SK-N-MC (cell line): ENCODE data around the gene AGPAT3.

ENCODE experiments used
- DNase-seq: peaks from one replicate; pipeline ENCODE4 v3.0.0-alpha.2; 2011; ENCODE audit warnings: low read depth, low spot score
- H3K27ac ChIP-seq: fragments of 200-600 bp; sonication (generic); 2 replicates; pipeline ENCODE4 v1.5.1; 2016; ENCODE audit warnings: mixed run types
- H3K36me3 ChIP-seq: fragments of 200-600 bp; sonication (generic); 2 replicates; pipeline ENCODE4 v1.6.1; 2017; ENCODE audit warnings: antibody characterized with exemption, low read length, mixed read lengths; ENCODE audit not compliant: insufficient read depth
- H3K4me3 ChIP-seq: fragments of 200-600 bp; sonication (generic); 2 replicates; pipeline ENCODE4 v1.5.1; 2016
- H3K9ac ChIP-seq: fragments of 200-600 bp; sonication (generic); 2 replicates; pipeline ENCODE4 v1.8.0; 2017; ENCODE audit warnings: mixed run types, mixed read lengths; ENCODE audit not compliant: insufficient read length
- H3K9me3 ChIP-seq: fragments of 200-600 bp; sonication (generic); 2 replicates; pipeline ENCODE4 v1.6.1; 2017; ENCODE audit warnings: low read depth, mild to moderate bottlenecking, antibody characterized with exemption, low read length, moderate library complexity, mixed read lengths
- EZH2 ChIP-seq: fragments of 200-600 bp; sonication (generic); IDR thresholded peaks from one replicate; pipeline ENCODE4 v1.6.1; 2017; ENCODE audit warnings: antibody characterized with exemption
- FOXP2 ChIP-seq: optimal IDR thresholded peaks from 2 replicates; pipeline ENCODE3; 2011; ENCODE audit warnings: mild to moderate bottlenecking, moderate library complexity; ENCODE audit not compliant: insufficient read depth; ENCODE audit errors: extremely low read length, control extremely low read depth
- POLR2AphosphoS5 ChIP-seq: IDR thresholded peaks from 2 replicates; pipeline ENCODE4 v1.6.1; 2012; ENCODE audit warnings: mild to moderate bottlenecking, low read depth, low read length, borderline replicate concordance

Gene AGPAT3

DNA sequence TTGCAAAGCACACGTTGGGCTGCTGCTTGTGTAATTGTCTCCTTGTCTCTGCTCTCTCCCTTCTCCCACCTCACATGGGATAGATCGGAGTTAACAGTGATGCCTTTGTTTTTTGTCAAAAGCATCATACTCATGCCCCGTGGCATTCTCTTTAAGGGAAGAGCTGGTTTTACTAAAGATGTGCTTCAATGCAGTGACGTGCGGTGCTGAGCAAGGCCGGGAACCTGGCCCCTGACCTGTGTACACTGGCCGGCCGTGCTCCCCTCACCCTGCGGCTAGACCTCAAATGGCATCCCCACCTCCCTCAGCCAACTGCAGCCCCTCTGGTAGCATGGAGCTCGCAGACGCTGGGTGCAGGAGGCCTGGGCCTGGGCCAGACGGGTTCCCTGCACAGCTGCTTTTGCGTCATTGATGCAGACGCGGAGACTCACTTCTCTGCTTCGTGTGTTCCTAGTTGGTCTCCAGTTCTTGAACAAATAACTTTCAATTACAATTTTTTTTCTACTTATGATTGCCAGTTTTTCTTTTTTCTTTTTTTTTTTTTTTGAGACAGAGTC lies 19.9 kb downstream of the AGPAT3 start:
- Histone ChIP-seq H3K9ac (no peak overlapping the region), H3K27ac (no peak overlapping the region)
- TF ChIP-seq FOXP2 (no peak), POLR2AphosphoS5 (no peak), EZH2 (no peak)

GRCh38 chr21:43885721-43886120 lies 20.7 kb downstream of the AGPAT3 start:
- H3K9ac ChIP-seq: no peak overlapping the region
- H3K36me3 ChIP-seq: peaks cover 10% of the 10 kb centered on the region
- DNase-seq: no peak
- H3K9me3 ChIP-seq: no peaks in the 10 kb centered on the region
- no peak overlapping the region for H3K4me3 ChIP-seq
- H3K27ac ChIP-seq: no peak overlapping the region
- no peak for TF ChIP-seq POLR2AphosphoS5
- no peak for TF ChIP-seq EZH2
- no peak for TF ChIP-seq FOXP2

More for the DNA sequence above, 19.9 kb downstream of the AGPAT3 start:
- DNase-seq: no peak
- Histone ChIP-seq H3K36me3 (peaks cover 5% of the 10 kb centered on the region), H3K9me3 (no peaks in the 10 kb centered on the region), H3K4me3 (no peak overlapping the region)

DNA sequence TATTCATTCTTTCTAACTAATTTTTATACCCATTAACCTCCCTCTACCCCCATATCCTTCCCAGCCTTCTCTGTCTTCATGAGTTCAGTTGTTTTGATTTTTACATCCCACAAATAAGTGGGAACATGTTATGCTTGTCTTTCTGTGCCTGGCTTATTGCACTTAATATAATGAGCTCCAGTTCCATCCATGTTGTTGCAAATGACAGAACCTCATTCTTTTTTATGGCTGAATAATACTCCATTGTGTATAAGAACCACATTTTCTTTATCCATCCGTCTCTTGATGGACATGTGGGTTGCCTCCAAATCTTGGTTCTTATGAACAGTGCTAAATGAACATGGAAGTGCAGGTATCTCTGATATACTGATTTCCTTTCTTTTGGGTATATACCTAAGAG lies 21.5 kb downstream of the AGPAT3 start:
- peaks cover 13% of the 10 kb centered on the region for H3K36me3 ChIP-seq
- TF ChIP-seq POLR2AphosphoS5: no peak
- no peak for TF ChIP-seq EZH2
- TF ChIP-seq FOXP2: no peak

DNA sequence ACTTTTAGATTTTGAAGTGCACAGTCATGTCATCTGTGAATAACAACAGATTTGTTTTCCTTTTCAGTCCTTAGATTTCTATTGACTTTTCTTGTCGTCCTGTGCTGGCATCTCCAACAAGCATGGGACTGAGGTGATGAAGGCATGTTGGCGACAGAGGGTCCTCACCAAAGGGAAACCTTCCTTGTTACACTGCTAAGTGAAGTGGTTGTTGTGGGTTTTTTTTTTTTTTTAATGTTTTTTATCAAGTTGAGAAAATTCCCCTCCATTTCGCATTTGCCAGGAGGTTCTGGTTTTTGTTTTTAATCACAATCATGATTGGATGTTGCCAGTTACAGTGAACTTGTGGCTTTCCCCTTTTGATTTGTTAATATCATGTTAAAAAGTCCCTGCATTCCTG lies 24.0 kb downstream of the AGPAT3 start:
- TF ChIP-seq EZH2 (no peak), FOXP2 (no peak), POLR2AphosphoS5 (no peak)
- no peak overlapping the region for H3K9ac ChIP-seq
- no peak overlapping the region for H3K4me3 ChIP-seq
- H3K27ac ChIP-seq: no peak overlapping the region
- H3K36me3 ChIP-seq: peaks cover 15% of the 10 kb centered on the region
- no peaks in the 10 kb centered on the region for H3K9me3 ChIP-seq
- no peak for DNase-seq

More for the DNA sequence above, 21.5 kb downstream of the AGPAT3 start:
- H3K9me3 ChIP-seq: no peaks in the 10 kb centered on the region
- no peak overlapping the region for H3K9ac ChIP-seq
- H3K4me3 ChIP-seq: no peak overlapping the region
- no peak overlapping the region for H3K27ac ChIP-seq
- no peak for DNase-seq

DNA sequence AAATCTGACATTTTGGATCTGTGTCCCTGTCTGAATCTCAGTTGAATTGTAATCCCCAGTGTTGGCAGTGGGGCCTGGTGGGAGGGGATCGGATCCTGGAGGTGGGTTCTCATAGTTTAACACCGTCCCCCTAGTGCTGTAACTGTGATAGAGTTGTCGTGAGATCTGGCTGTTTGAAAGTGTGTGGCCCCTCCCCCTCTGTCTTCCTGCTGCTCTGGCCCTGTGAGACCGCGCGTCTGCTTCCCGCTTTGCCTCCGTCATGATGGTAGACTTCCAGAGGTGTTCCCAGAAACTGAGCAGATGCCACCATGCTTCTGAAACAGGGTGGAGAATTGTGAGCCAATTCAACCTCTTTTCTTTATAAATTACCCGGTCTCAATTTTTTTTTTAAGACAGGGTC lies 25.0 kb downstream of the AGPAT3 start:
- no peak for DNase-seq
- no peak overlapping the region for H3K4me3 ChIP-seq
- peaks cover 15% of the 10 kb centered on the region for H3K36me3 ChIP-seq
- no peak overlapping the region for H3K27ac ChIP-seq
- no peak for TF ChIP-seq EZH2
- TF ChIP-seq FOXP2: no peak
- no peak for TF ChIP-seq POLR2AphosphoS5
- no peak overlapping the region for H3K9ac ChIP-seq
- no peaks in the 10 kb centered on the region for H3K9me3 ChIP-seq

- no peak for TF ChIP-seq EZH2
- TF ChIP-seq FOXP2: no peak
- no peak for DNase-seq
- H3K4me3 ChIP-seq: no peak overlapping the region
- no peak overlapping the region for H3K9ac ChIP-seq
- no peak overlapping the region for H3K27ac ChIP-seq
- peaks cover 15% of the 10 kb centered on the region for H3K36me3 ChIP-seq
- no peaks in the 10 kb centered on the region for H3K9me3 ChIP-seq
Observed at GRCh38 chr21:43892334-43892733, 27.3 kb downstream of the AGPAT3 start.

GRCh38 chr21:43892984-43893535 lies 28.0 kb downstream of the AGPAT3 start:
- Histone ChIP-seq H3K9me3 (no peaks in the 10 kb centered on the region), H3K9ac (no peak overlapping the region), H3K27ac (no peak overlapping the region), H3K4me3 (no peak overlapping the region), H3K36me3 (peaks cover 16% of the 10 kb centered on the region; the same call in 1 of the 2 replicates)
- TF ChIP-seq EZH2: no peak
- TF ChIP-seq POLR2AphosphoS5: no peak
- no peak for TF ChIP-seq FOXP2
- no peak for DNase-seq

DNA sequence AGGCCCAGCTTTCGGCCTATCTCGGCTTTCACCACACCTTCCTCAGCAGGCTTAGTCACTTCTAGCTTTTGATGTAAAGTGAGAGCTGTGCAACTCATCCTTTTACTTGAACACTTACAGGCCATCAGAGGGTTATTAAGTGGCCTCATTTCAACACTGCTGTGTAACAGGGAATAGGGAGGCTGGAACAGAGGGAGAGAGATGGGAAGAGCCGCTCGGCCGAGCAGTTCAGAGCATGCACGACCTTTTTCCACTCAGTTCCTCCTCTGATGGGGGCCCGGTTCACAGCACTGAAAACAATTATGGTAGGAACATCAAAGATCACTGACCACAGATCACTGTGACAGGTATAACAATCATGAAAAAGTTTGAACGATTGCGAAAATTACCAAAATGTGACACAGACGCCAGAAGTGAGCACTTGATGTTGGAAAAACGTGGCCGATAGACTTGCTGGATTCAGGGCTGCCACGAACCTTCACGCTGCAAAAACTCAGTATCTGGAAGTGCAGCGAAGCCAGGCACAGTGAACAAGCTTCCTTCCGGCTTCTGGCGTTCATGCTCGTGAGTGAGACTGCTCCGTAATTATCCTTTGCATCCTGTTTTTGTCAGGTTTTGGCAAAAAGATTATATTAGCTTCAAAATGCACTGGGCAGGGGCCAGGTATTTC lies 28.6 kb downstream of the AGPAT3 start:
- TF ChIP-seq FOXP2 (no peak), POLR2AphosphoS5 (no peak), EZH2 (no peak)
- DNase-seq: no peak
- Histone ChIP-seq H3K9me3 (no peaks in the 10 kb centered on the region), H3K4me3 (no peak overlapping the region), H3K9ac (no peak overlapping the region), H3K36me3 (peaks cover 20% of the 10 kb centered on the region), H3K27ac (peak overlapping the region; percentile 21; the same call in 1 of the 2 replicates)
